Mesenchymal stem cell (in vitro differentiated cells and primary cell): ENCODE data around the gene DGKG.
A peak's percentile ranks its signal among the peaks of the same experiment; 100 is the strongest.

Experiments used
- DNase-seq: peaks from one replicate; pipeline ENCODE4 v3.0.0-alpha.2; 2013
- H2AFZ ChIP-seq: one replicate; pipeline ENCODE4 v1.6.1; 2013; ENCODE audit warnings: low read depth, mild to moderate bottlenecking, control low read depth, inconsistent platforms, low read length, moderate library complexity
- H2AK5ac ChIP-seq: 2 replicates; pipeline ENCODE4 v1.6.1; 2013; ENCODE audit warnings: low read length, moderate library complexity, mild to moderate bottlenecking, inconsistent platforms; ENCODE audit not compliant: severe bottlenecking
- H2BK120ac ChIP-seq: one replicate; pipeline ENCODE4 v1.6.1; 2013; ENCODE audit warnings: low read depth, mild to moderate bottlenecking, inconsistent platforms, low read length, moderate library complexity
- H2BK12ac ChIP-seq, 2 experiments: one replicate each; pipeline ENCODE4 v1.6.1; 2013; ENCODE audit warnings: inconsistent platforms in 2 of 2, low read length in 2 of 2, mild to moderate bottlenecking in 2 of 2, moderate library complexity in 2 of 2, control low read depth in 1 of 2
- H2BK15ac ChIP-seq: one replicate; pipeline ENCODE4 v1.6.1; 2013; ENCODE audit warnings: mild to moderate bottlenecking, low read depth, inconsistent platforms; ENCODE audit not compliant: poor library complexity, severe bottlenecking
- H2BK5ac ChIP-seq: 2 replicates; pipeline ENCODE4 v1.6.1; 2013; ENCODE audit warnings: low read depth, mild to moderate bottlenecking, low read length, control low read depth, inconsistent platforms; ENCODE audit not compliant: poor library complexity, severe bottlenecking
- H3K14ac ChIP-seq, 2 experiments: one replicate each; pipeline ENCODE4 v1.6.1; 2013; ENCODE audit warnings: inconsistent platforms in 2 of 2, low read length in 2 of 2, control low read depth in 1 of 2, mild to moderate bottlenecking in 1 of 2, moderate library complexity in 1 of 2
- H3K18ac ChIP-seq, 2 experiments: one replicate each; pipeline ENCODE4 v1.6.1; 2013; ENCODE audit warnings: inconsistent platforms in 2 of 2, low read length in 2 of 2, control low read depth in 1 of 2, low read depth in 1 of 2, mild to moderate bottlenecking in 1 of 2
- H3K23ac ChIP-seq, 2 experiments: one replicate each; pipeline ENCODE4 v1.6.1; 2013; ENCODE audit warnings: inconsistent platforms in 2 of 2, low read length in 2 of 2, mild to moderate bottlenecking in 2 of 2, moderate library complexity in 2 of 2, control low read depth in 1 of 2
- H3K27ac ChIP-seq: 2 replicates; pipeline ENCODE4 v1.5.1; 2013; ENCODE audit warnings: mild to moderate bottlenecking, moderate library complexity, low read length, control low read depth, inconsistent platforms; ENCODE audit not compliant: poor library complexity, severe bottlenecking
- H3K27me3 ChIP-seq, 2 experiments: 2 replicates each; pipeline versions ENCODE4 v1.6.1 to v1.7.0; 2013; ENCODE audit warnings: low read length in 2 of 2, mild to moderate bottlenecking in 2 of 2, moderate library complexity in 2 of 2, control low read depth in 1 of 2, inconsistent platforms in 1 of 2; ENCODE audit not compliant: control insufficient read depth in 1 of 2, insufficient read depth in 1 of 2
- H3K36me3 ChIP-seq, 2 experiments: 2 replicates each; pipeline versions ENCODE4 v1.6.1 to v1.7.0; 2013; ENCODE audit warnings: low read length in 2 of 2, control low read depth in 1 of 2, inconsistent platforms in 1 of 2, low read depth in 1 of 2, mild to moderate bottlenecking in 1 of 2; ENCODE audit not compliant: insufficient read depth in 2 of 2, control insufficient read depth in 1 of 2
- H3K4ac ChIP-seq, 2 experiments: one replicate each; pipeline ENCODE4 v1.6.1; 2013; ENCODE audit warnings: inconsistent platforms in 2 of 2, low read length in 2 of 2, mild to moderate bottlenecking in 2 of 2, moderate library complexity in 2 of 2, control low read depth in 1 of 2, low read depth in 1 of 2
- H3K4me1 ChIP-seq: 2 replicates; pipeline ENCODE4 v1.6.1; 2013; ENCODE audit warnings: low read depth, low read length, control low read depth; ENCODE audit not compliant: control insufficient read depth, insufficient read depth
- H3K4me2 ChIP-seq: 2 replicates; pipeline ENCODE4 v1.6.1; 2013; ENCODE audit warnings: low read length, mild to moderate bottlenecking, inconsistent platforms; ENCODE audit not compliant: poor library complexity, severe bottlenecking
- H3K4me3 ChIP-seq, 2 experiments: 2 replicates each; pipeline versions ENCODE4 v1.5.1 to v1.7.0; 2013; ENCODE audit warnings: low read length in 2 of 2, mild to moderate bottlenecking in 2 of 2, control low read depth in 1 of 2, low read depth in 1 of 2; ENCODE audit not compliant: insufficient read depth in 1 of 2
- H3K79me1 ChIP-seq: replicated peaks from 2 replicates; pipeline ENCODE4 v1.6.1; 2013; ENCODE audit warnings: mild to moderate bottlenecking, control low read depth, low read length, inconsistent platforms; ENCODE audit not compliant: poor library complexity, severe bottlenecking
- H3K9ac ChIP-seq: 2 replicates; pipeline ENCODE4 v1.7.0; 2013; ENCODE audit warnings: mild to moderate bottlenecking, low read length, moderate library complexity
- H3K9me3 ChIP-seq: 2 replicates; pipeline ENCODE4 v1.7.0; 2013; ENCODE audit warnings: mild to moderate bottlenecking, low read length; ENCODE audit not compliant: control insufficient read depth
- H4K8ac ChIP-seq: one replicate; pipeline ENCODE4 v1.6.1; 2013; ENCODE audit warnings: inconsistent platforms, mild to moderate bottlenecking, low read length, moderate library complexity
- H4K91ac ChIP-seq: one replicate; pipeline ENCODE4 v1.6.1; 2013; ENCODE audit warnings: mild to moderate bottlenecking, low read length, inconsistent platforms
- WGBS: methylation state at CpG from one replicate; pipeline ENCODE4 v1.1.7; 2013; ENCODE audit warnings: mixed read lengths; 5-methylcytosine and 5-hydroxymethylcytosine counted together

DGKG gene

DNA sequence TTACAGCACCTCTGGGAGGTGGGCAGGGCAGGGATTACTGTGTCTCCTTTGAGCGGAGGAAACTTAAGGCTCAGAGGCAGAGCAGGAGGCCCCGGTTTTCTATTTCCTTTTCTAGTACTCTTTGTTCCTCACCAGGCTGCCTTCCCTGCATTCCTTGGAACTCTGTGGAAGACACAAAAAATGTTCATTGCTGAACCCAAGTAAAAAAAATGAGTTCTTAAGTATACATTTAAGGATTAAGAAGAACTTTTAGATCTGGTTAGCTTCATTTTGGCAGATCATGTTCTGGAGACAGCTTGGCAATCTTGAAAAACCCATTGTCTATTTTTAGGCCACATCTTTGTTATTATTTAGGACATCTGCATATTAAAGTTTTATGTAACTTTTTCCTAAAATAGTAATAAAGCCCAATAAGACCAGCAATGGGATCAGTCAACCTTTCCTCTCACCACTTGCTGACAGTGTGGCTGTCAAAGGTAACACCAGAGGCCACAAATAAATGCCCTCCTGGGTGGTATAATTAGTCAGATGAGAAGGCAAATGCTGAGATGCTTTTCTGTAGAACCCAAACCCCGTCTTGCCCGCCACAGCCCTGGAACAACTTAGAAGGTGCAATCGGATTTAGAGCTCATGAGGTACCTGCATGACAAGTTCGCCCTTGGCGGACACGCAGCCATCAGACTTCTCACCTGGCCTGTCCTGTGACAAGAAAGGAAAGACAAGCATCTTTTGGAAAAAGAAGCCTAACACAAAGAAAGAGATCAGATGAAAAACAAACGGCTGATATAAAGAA lies 97.2 kb downstream of the DGKG start:
- Histone ChIP-seq H3K14ac (no peak overlapping the region), H4K8ac (no peak overlapping the region), H3K36me3 (no peaks in the 10 kb centered on the region), H3K79me1 (no peaks in the 10 kb centered on the region), H3K4me2 (no peak overlapping the region), H3K27ac (no peak overlapping the region), H2BK15ac (no peak overlapping the region), H2BK5ac (no peak overlapping the region), H3K9ac (no peak overlapping the region), H2AFZ (no peak overlapping the region), H3K4me1 (peaks cover 2% of the 10 kb centered on the region), H3K9me3 (no peaks in the 10 kb centered on the region), H3K4me3 (no peak overlapping the region), H3K23ac (no peak overlapping the region), H2AK5ac (no peak overlapping the region), H3K18ac (no peak overlapping the region), H4K91ac (no peak overlapping the region), H2BK12ac (no peak overlapping the region), H3K4ac (no peak overlapping the region), H3K27me3 (peaks cover 31 to 43% of the 10 kb centered on the region in 2 experiments), H2BK120ac (no peak overlapping the region)
- 89% methylated on average over 9 of the region's 9 CpGs for WGBS
- DNase-seq, result no peak

DNA sequence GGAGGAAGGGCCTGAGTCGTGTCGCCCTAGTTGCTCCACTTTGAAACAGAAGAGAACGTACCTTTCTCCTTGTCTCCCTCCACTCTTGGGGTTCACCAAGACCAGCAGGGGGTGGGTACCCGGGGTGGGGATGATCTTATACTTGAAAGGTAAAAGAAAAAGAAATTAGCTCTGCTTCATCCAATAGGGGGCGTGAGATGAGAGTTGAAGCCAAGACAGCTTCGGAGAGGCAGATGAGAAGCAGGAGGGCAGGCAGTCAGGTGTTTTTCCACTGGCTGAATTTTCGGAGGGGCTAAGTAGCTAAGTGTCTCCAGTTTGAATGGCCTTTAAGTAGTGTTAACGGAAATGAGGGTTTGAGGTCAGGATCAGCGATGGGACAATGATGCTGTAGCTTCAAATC lies 100.4 kb downstream of the DGKG start:
- Histone ChIP-seq H2BK120ac (no peak overlapping the region), H2AFZ (no peak overlapping the region), H3K36me3 (no peaks in the 10 kb centered on the region), H2BK15ac (no peak overlapping the region), H3K14ac (no peak overlapping the region), H3K4me2 (no peak overlapping the region), H3K9me3 (no peaks in the 10 kb centered on the region), H3K23ac (no peak overlapping the region), H3K27ac (no peak overlapping the region), H2BK5ac (no peak overlapping the region), H3K79me1 (no peaks in the 10 kb centered on the region), H3K4me1 (peaks cover 6% of the 10 kb centered on the region), H3K4ac (no peak overlapping the region), H3K27me3 (peaks cover 9 to 25% of the 10 kb centered on the region in 2 experiments), H3K18ac (no peak overlapping the region), H3K9ac (no peak overlapping the region), H2BK12ac (no peak overlapping the region), H3K4me3 (no peak overlapping the region), H4K91ac (no peak overlapping the region), H4K8ac (no peak overlapping the region), H2AK5ac (no peak overlapping the region)
- DNase-seq, result no peak
- 36% methylated on average over 6 of the region's 9 CpGs for WGBS

DNA sequence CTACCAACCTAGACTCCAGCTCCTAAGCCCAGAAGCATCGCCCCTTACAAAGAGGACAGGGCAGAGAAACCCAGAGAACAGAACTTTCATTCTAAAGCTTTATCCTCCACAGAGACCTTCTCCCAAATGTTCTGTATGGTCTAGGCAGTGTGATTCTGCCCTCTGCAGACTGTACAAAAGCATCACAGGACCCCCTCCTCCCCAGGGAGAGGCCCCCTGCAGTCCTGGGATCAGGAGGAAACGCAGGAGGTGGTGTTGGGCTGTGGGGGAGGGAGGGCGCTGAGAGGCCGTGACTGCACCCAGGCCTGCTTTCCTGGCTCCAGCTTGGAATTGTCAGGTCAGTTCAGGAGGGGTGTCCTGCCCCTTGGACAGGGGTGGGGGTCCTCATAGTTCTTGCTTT lies 101.3 kb downstream of the DGKG start:
- no peak overlapping the region for H4K91ac ChIP-seq
- no peak overlapping the region for H2AK5ac ChIP-seq
- peak overlapping the region in 1 of 2 experiments; percentile 24 for H3K4me3 ChIP-seq
- H3K4ac ChIP-seq, result no peak overlapping the region
- H3K9ac ChIP-seq, result no peak overlapping the region
- peaks cover 12 to 27% of the 10 kb centered on the region in 2 experiments for H3K27me3 ChIP-seq
- H3K4me2 ChIP-seq, result no peak overlapping the region
- peaks cover 6% of the 10 kb centered on the region for H3K4me1 ChIP-seq
- H3K79me1 ChIP-seq, result no peaks in the 10 kb centered on the region
- no peaks in the 10 kb centered on the region for H3K9me3 ChIP-seq
- no peak overlapping the region for H3K27ac ChIP-seq
- DNase-seq, result no peak
- no peak overlapping the region for H4K8ac ChIP-seq
- no peak overlapping the region for H2BK5ac ChIP-seq
- H3K36me3 ChIP-seq, result no peaks in the 10 kb centered on the region
- no peak overlapping the region for H2BK12ac ChIP-seq
- 58% methylated on average over 4 of the region's 4 CpGs for WGBS
- H2BK15ac ChIP-seq, result no peak overlapping the region
- no peak overlapping the region for H3K14ac ChIP-seq
- H3K18ac ChIP-seq, result no peak overlapping the region
- no peak overlapping the region for H2AFZ ChIP-seq
- no peak overlapping the region for H3K23ac ChIP-seq
- peak overlapping the region; percentile 62 for H2BK120ac ChIP-seq

DNA sequence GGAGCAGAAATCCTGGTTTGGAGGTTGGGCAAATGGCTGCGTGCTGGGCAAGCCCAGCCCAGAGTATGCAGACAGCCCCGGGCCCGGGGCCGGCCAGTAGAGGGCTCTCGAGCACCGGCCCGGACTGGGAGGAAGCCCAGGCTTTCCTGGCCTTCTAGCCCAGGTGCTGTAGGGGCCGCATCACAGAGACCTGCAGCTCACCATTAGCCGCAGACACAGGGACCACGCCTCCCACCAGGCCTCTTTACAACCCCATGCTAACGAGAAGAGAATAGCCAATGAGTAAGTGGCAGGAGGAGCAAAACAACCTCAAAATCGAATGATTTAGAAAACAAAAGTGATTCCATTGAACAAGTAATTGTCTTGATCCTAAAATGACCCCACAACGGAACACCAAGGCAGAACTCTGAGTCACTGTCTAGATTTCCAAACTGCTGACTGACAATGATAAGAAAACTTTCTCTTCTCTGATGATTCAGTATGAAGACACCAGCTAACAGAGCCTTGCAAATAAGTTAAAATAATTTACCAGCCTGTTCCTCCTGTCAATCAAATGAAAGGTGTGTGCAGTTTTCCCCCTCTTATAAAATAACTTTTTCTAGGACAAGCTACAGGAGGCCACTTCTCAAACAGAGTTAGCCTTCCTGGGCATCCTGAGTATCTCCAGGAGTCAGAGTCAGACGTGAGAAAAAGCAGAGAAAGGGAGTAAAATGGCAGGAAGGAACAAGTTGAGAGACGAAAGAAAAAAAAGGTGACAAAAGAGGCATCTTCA lies 102.2 kb downstream of the DGKG start:
- Histone ChIP-seq H3K79me1 (no peaks in the 10 kb centered on the region), H2BK5ac (no peak overlapping the region), H3K9ac (peak overlapping the region; percentile 44), H2BK12ac (no peak overlapping the region), H3K9me3 (no peaks in the 10 kb centered on the region), H4K91ac (no peak overlapping the region), H3K14ac (no peak overlapping the region), H4K8ac (no peak overlapping the region), H2AFZ (no peak overlapping the region), H3K36me3 (no peaks in the 10 kb centered on the region), H3K27ac (no peak overlapping the region), H3K4me1 (peaks cover 6% of the 10 kb centered on the region), H3K23ac (no peak overlapping the region), H2AK5ac (no peak overlapping the region), H2BK15ac (no peak overlapping the region), H2BK120ac (no peak overlapping the region), H3K4me2 (peak overlapping the region; percentile 24), H3K4ac (no peak overlapping the region), H3K4me3 (peak overlapping the region in 1 of 2 experiments; percentile 58), H3K27me3 (peaks cover 12 to 27% of the 10 kb centered on the region in 2 experiments), H3K18ac (no peak overlapping the region)
- 11% methylated on average over 13 of the region's 15 CpGs for WGBS
- peak; percentile 81 for DNase-seq
